IPS DF 6.9 (cell line): ENCODE results near the gene STX12.
"Not testable (repeated sequence)": the region's sequence is repeated elsewhere in the genome, so short reads cannot be mapped to it uniquely, and the experiment has no call there.

Experiments
- DNase-seq: peaks from one replicate; pipeline ENCODE4 v3.0.0-alpha.2; 2013; ENCODE audit warnings: low read depth, low spot score
- H3K27ac ChIP-seq: one replicate; pipeline ENCODE4 v1.5.1; 2013; ENCODE audit warnings: low read length, control low read depth
- H3K27me3 ChIP-seq: 2 replicates; pipeline ENCODE4 v1.6.1; 2013; ENCODE audit warnings: mild to moderate bottlenecking, low read length; ENCODE audit not compliant: control insufficient read depth, insufficient read depth
- H3K36me3 ChIP-seq: 2 replicates; pipeline ENCODE4 v1.6.1; 2013; ENCODE audit warnings: low read length; ENCODE audit not compliant: control insufficient read depth, insufficient read depth
- H3K4me1 ChIP-seq: 2 replicates; pipeline ENCODE4 v1.6.1; 2013; ENCODE audit warnings: low read length; ENCODE audit not compliant: control insufficient read depth, insufficient read depth
- H3K4me3 ChIP-seq: 2 replicates; pipeline ENCODE4 v1.5.1; 2013; ENCODE audit warnings: mild to moderate bottlenecking, low read length
- H3K9me3 ChIP-seq: 2 replicates; pipeline ENCODE4 v1.6.1; 2013; ENCODE audit warnings: low read length, inconsistent platforms; ENCODE audit not compliant: control insufficient read depth, insufficient read depth
- WGBS: extraction: QIAGEN DNeasy Blood & Tissue Kit; methylation state at CpG from one replicate; pipeline ENCODE4 v1.1.7; 2013; ENCODE audit warnings: mixed read lengths, missing lambda C conversion rate; ENCODE audit not compliant: insufficient read length, insufficient coverage; 5-methylcytosine and 5-hydroxymethylcytosine counted together

STX12 gene

DNA sequence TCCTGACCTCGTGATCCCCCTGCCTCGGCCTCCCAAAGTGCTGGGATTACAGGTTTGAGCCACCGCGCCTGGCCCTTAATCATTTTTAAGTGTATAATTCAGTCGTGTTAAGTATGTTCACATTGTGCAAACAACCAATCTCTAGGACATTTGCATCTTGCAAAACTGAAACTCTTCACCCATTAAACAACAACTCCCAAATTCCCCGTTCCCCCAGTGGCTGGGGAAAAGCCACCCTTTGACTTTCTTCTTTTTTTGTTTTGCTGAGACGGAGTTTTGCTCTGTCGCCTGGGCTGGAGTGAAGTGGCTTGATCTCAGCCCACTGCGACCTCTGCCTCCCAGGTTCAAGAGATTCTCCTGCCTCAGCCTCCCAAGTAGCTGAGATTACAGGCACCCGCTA, 92.8 kb downstream of the STX12 start:
- WGBS = no CpG with 5 or more reads among the region's 10 CpGs
- no peaks in the 10 kb centered on the region for H3K9me3 ChIP-seq
- no peaks in the 10 kb centered on the region for H3K27me3 ChIP-seq
- H3K27ac ChIP-seq = no peak overlapping the region
- H3K4me1 ChIP-seq = peaks cover 4% of the 10 kb centered on the region
- no peak for DNase-seq
- no peaks in the 10 kb centered on the region for H3K36me3 ChIP-seq
- no peak overlapping the region for H3K4me3 ChIP-seq

DNA sequence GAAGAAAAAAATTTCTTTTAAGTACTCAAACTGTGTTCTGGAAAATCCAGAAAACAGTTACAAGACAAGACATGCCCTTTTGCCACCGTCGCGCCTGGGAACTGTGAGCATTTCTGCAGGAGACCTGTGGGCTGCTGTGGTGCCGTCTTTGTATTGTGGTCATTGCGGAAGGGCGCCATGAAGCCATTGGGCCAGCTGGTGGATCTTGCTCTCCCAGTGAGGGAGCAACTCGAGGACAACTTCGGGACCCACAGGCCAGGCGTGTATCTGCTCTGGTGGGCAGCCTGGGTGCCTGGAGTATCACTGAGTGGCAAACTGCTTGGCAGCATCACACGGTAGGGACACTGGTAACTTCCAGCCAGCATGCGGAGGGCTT, 95.5 kb downstream of the STX12 start:
- no peak overlapping the region for H3K27ac ChIP-seq
- H3K27me3 ChIP-seq = no peaks in the 10 kb centered on the region

DNA sequence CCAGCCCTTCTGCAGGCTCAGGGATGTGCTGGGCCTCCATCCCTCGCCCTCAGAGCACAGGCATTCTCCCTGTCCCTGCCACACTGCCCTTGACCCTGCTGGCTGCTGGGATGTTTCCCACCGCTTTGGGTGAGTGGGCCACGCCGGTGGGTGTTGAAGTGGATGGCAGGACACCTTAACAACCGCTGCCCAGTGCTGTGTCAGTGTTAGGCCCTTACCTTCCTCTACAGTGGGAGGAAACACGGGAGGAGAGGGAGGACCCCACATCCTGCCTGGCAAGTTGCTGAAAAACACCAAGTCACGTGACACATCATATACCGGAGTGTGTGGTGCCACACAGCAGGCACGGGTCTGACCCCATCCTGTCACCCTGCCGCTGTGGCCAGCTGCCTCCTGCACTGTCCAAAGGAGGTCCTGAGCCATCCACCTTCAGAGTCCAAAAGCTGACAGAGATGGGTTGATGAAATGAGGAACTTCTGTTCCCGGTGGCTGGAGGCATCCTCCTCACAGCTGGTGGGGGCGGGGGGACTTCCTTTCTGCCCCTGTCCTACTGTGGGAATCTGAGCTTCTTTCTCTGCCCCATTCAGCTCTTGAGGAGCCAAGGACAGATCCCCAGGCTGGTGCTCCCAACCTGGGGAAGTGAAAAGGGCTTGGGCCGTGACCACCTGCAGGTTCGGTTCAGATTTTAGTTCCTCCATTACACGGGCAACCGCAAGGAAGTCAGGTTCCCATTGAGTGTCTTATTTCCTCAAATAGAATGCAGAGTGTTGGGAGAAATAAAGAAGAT, 96.1 kb downstream of the STX12 start:
- Histone ChIP-seq H3K4me1 (peaks cover 6% of the 10 kb centered on the region), H3K9me3 (no peaks in the 10 kb centered on the region), H3K4me3 (no peak overlapping the region), H3K36me3 (no peaks in the 10 kb centered on the region), H3K27ac (no peak overlapping the region), H3K27me3 (no peaks in the 10 kb centered on the region)
- DNase-seq = no peak
- WGBS = no CpG with 5 or more reads among the region's 16 CpGs

More for the DNA sequence above, 95.5 kb downstream of the STX12 start:
- Histone ChIP-seq H3K4me1 (peaks cover 6% of the 10 kb centered on the region), H3K4me3 (no peak overlapping the region), H3K9me3 (no peaks in the 10 kb centered on the region), H3K36me3 (no peaks in the 10 kb centered on the region)
- DNase-seq = no peak
- WGBS = no CpG with 5 or more reads among the region's 11 CpGs

DNA sequence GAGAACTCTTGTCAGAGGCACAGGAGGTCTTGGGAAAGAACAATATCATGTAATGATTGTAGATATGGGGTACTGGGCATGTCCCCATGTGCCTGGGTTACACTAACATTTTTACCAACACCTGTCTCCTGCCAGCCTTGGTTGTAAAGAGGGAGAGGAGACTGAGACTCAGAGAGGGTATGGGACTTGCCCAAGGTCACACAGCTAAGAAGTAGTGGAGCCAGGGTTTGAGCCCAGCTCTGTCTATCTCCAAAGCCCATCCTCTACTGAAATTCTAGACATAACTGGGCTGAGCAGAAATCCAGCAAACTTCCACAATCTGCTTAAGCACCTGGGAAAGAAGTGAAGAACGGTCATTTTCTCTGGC, 96.7 kb downstream of the STX12 start:
- no peak overlapping the region for H3K27ac ChIP-seq
- no CpG with 5 or more reads among the region's 1 CpG for WGBS
- H3K36me3 ChIP-seq = no peaks in the 10 kb centered on the region
- H3K27me3 ChIP-seq = no peaks in the 10 kb centered on the region
- no peak overlapping the region for H3K4me3 ChIP-seq
- no peak for DNase-seq
- H3K4me1 ChIP-seq = peaks cover 6% of the 10 kb centered on the region
- H3K9me3 ChIP-seq = no peaks in the 10 kb centered on the region

DNA sequence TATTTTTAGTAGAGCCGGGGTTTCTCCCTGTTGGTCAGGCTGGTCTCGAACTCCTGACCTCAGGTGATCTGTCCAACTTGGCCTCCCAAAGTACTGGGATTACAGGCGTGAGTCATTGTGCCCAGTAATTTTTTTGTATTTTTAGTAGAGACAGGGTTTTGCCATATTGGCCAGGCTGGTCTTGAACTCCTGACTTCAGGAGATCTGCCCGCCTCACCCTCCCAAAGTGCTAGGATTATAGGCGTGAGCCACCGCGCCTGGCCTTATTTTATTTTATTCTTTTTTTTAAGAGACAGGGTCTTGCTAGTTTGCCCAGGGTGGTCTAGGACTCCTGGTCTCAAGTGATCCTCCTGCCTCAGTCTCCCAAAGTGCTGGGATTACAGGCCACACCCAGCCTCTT, 98.1 kb downstream of the STX12 start:
- not testable (repeated sequence) for H3K4me3 ChIP-seq, H3K4me1 ChIP-seq, H3K27me3 ChIP-seq, DNase-seq, H3K36me3 ChIP-seq, H3K9me3 ChIP-seq, H3K27ac ChIP-seq
- no CpG with 5 or more reads among the region's 7 CpGs for WGBS

DNA sequence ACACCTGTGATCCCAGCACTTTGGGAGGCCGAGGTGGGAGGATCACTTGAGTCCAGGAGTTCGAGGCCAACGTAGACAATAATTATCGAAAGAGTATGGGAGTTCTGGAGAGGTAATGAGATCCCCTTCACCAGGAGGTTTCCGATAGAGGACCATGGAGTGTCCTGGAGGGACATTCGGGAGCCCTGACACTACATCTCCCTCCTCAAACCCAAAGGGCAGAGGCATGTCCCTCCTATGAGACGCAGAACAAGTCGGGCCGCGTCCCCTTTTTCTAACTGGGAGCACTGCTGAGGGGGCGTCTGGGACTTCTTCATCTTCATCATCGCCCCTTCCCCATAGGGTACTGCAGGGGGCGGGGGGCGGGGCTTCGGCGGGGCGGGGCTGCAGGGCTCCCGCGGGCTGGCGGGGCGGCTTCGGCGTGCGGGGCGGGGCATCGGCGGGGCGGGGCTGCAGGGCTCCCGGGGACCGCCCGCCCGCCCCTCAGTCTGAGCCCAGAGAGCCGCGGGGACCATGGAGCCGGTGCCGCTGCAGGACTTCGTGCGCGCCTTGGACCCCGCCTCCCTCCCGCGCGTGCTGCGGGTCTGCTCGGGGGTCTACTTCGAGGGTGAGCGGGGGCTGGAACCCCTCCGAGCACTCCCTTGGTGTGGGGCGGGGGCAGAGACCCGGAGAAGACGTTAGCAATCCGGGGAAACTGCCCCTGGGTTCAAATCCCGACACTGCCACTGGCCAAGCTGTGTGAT, 99.2 kb downstream of the STX12 start, which contains the start of gene THEMIS2:
Gene THEMIS2 (plus strand): TSS at position 486 of the 743 bp plus-strand sequence. CDS start 28 bp downstream, at position 514.
- Histone ChIP-seq H3K4me3 (peak within 1 kb of the TSS; percentile 52; the same call in 1 of the 2 replicates), H3K27ac (no peak within 1 kb of the TSS), H3K4me1 (peaks cover 6% of the 10 kb centered on the region), H3K27me3 (no peaks in the 10 kb centered on the region), H3K36me3 (no peaks in the 10 kb centered on the region), H3K9me3 (no peaks in the 10 kb centered on the region)
- WGBS = no CpG with 5 or more reads among the region's 53 CpGs
- DNase-seq = no peak

DNA sequence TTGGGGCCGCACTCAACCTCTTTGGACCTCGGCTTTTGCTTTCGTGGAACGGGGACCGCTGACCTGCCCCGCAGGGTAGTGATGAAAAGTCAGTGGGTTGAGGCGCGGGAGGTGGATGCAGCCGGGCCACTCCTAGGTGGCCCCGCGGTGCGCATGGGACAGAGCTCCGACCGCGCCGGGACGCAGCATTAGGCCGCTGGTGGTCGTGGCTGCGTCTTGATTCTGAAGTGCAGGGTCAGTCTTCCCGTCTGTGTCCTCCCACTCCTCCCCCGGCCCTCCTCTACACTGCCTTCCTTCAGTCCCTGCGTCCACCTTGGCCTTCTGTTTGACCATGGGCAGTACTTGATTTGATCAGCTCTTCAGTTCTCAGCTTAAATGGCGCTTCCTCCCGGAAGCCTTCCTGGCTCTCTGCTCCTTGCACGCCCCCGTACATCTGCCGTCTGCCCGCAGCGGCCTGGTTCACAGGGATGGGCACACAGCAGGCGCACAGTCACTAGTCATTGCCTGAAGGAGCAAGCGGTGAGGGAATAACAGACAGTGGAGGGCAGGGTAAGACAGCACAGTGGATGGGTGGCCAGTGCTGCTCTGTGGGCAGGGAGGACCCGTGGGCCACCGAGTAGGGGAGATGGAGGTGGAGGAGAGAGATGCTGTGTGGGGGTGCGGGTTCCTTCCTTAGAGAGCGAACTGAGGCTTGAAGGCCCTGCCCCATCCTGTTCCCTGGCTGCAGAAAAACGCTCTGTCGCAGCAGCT, 100.0 kb downstream of the STX12 start:
- no peak for DNase-seq
- H3K36me3 ChIP-seq = no peaks in the 10 kb centered on the region
- H3K27me3 ChIP-seq = no peaks in the 10 kb centered on the region
- peaks cover 6% of the 10 kb centered on the region for H3K4me1 ChIP-seq
- H3K9me3 ChIP-seq = no peaks in the 10 kb centered on the region
- H3K27ac ChIP-seq = no peak overlapping the region
- peak overlapping the region; percentile 52; the same call in 1 of the 2 replicates for H3K4me3 ChIP-seq
- WGBS = no CpG with 5 or more reads among the region's 38 CpGs

DNA sequence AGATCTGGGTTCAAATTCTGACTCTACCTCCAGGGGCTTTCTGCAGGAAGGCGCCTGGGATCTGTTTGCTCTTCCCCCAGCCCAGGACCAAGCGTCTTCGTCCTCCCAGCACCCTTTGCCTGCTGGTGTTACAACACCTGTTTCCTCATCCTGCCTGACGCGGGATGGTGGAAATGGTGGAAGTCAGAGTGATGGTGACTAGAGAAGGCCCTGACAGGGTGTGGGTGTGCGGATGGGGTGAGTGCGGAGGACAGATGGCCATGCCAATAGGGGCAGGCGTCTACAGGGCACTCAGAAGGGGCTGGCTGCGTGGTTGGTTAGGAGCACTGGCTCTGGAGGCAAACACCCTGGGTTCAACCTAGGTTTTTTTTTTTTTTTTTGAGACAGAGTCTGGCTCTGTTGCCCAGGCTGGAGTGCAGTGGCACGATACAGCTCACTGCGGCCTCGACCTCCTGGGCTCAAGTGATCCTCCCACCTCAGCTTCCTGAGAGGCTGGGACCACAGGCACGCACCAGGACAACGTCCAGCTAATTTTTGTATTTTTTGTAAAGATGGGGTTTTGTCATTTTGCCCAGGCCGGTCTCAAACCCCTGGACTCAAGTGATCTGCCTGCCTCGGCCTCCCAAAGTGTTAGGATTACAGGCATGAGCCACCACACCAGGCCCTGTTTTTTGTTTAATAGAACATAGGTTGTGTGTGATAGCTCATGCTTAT, 100.8 kb downstream of the STX12 start:
- H3K27ac ChIP-seq = no peak overlapping the region
- H3K27me3 ChIP-seq = no peaks in the 10 kb centered on the region
- no peak overlapping the region for H3K4me3 ChIP-seq
- no peak for DNase-seq
- no CpG with 5 or more reads among the region's 16 CpGs for WGBS
- peaks cover 4% of the 10 kb centered on the region for H3K4me1 ChIP-seq
- H3K36me3 ChIP-seq = no peaks in the 10 kb centered on the region
- no peaks in the 10 kb centered on the region for H3K9me3 ChIP-seq
